Keratinocyte (primary cell): ENCODE data around the gene NHLH1. TPM values are rescaled to one million over a fixed set of nuclear protein-coding genes. Genes with fewer than 3 reads are reported as not detected.

Experiments
- DNase-seq: peaks from one replicate; pipeline ENCODE4 v3.0.0-alpha.2; 2011; ENCODE audit warnings: low read depth, missing footprints, low spot score
- FAIRE-seq: peaks from 2 replicates; lab custom pipeline; 2011; peaks lifted over from hg19 to GRCh38; lab: Jason Lieb, UNC
- H2AFZ ChIP-seq: 2 replicates; pipeline ENCODE4 v1.6.0; 2012; ENCODE audit warnings: low read length, control low read depth, inconsistent platforms; ENCODE audit not compliant: control insufficient read depth
- H3K27ac ChIP-seq: 2 replicates; pipeline ENCODE4 v1.5.1; 2011; ENCODE audit warnings: low read length; ENCODE audit not compliant: control insufficient read depth, insufficient read depth
- H3K27me3 ChIP-seq: 3 replicates; pipeline ENCODE4 v1.6.0; 2011; ENCODE audit warnings: low read length; ENCODE audit not compliant: control insufficient read depth, insufficient read depth; ENCODE audit errors: extremely low read depth
- H3K36me3 ChIP-seq, 2 experiments: 2 replicates in 1 of 2; 3 replicates in 1 of 2; pipeline ENCODE4 v1.5.1; 2011; ENCODE audit warnings: low read length in 2 of 2, mild to moderate bottlenecking in 1 of 2; ENCODE audit not compliant: control insufficient read depth in 2 of 2, insufficient read depth in 2 of 2; ENCODE audit errors: extremely low read depth in 1 of 2
- H3K4me1 ChIP-seq: 3 replicates; pipeline ENCODE4 v1.5.1; 2011; ENCODE audit warnings: low read length; ENCODE audit not compliant: control insufficient read depth, insufficient read depth; ENCODE audit errors: extremely low read depth
- H3K4me2 ChIP-seq: 3 replicates; pipeline ENCODE4 v1.6.0; 2011; ENCODE audit warnings: low read depth, low read length; ENCODE audit not compliant: control insufficient read depth, insufficient read depth; ENCODE audit errors: extremely low read depth
- H3K4me3 ChIP-seq, 3 experiments: fragments of 200-600 bp in 1 of 3; sonication (generic) in 1 of 3; 2 replicates in 2 of 3; 3 replicates in 1 of 3; pipeline ENCODE4 v1.5.1; 2011 to 2016; ENCODE audit warnings: low read length in 3 of 3, mild to moderate bottlenecking in 3 of 3, control low read depth in 2 of 3, inconsistent platforms in 1 of 3, low read depth in 1 of 3, mixed read lengths in 1 of 3, mixed run types in 1 of 3, moderate library complexity in 1 of 3; ENCODE audit not compliant: control insufficient read depth in 2 of 3, insufficient read depth in 2 of 3; ENCODE audit errors: extremely low read depth in 1 of 3
- H3K79me2 ChIP-seq: 2 replicates; pipeline ENCODE4 v1.6.0; 2012; ENCODE audit warnings: low read length; ENCODE audit not compliant: control insufficient read depth, insufficient read depth
- H3K9ac ChIP-seq: 3 replicates; pipeline ENCODE4 v1.6.0; 2011; ENCODE audit warnings: low read length; ENCODE audit not compliant: control insufficient read depth, insufficient read depth; ENCODE audit errors: extremely low read depth
- H3K9me1 ChIP-seq: 3 replicates; pipeline ENCODE4 v1.6.0; 2011; ENCODE audit warnings: low read length; ENCODE audit not compliant: control insufficient read depth, insufficient read depth; ENCODE audit errors: extremely low read depth
- H3K9me3 ChIP-seq: 2 replicates; pipeline ENCODE4 v1.5.1; 2012; ENCODE audit warnings: low read depth, low read length; ENCODE audit not compliant: control insufficient read depth
- H4K20me1 ChIP-seq: 3 replicates; pipeline ENCODE4 v1.6.0; 2011; ENCODE audit warnings: low read length; ENCODE audit not compliant: control insufficient read depth, insufficient read depth; ENCODE audit errors: extremely low read depth
- EZH2 ChIP-seq: IDR thresholded peaks from one replicate; pipeline ENCODE4 v1.6.1; 2012; ENCODE audit warnings: inconsistent platforms, mild to moderate bottlenecking, low read length, moderate library complexity
- dilution Hi-C: fragments of 300-500 bp; cut with MboI; formaldehyde crosslinking; loops from one replicate; pipeline ENCODE4 v1.7.0; 2020; ENCODE audit warnings: low sequenced_read_pairs; ENCODE audit not compliant: extremely low pct_ligation_motif_present
- polyA plus RNA-seq, 5 experiments: library from polyadenylated mRNA; depleted of rRNA in 3 of 5; stranded (reverse) in 3 of 5; stranded (forward) in 1 of 5; unstranded in 1 of 5; fragments of >200 nt; gene quantifications; 1 replicate in 1 of 5; 2 replicates in 3 of 5; 3 replicates in 1 of 5; pipeline versions ENCODE4 v1.2.1 to v1.2.3, GENCODE V29; 2011 to 2012; ENCODE audit warnings: missing spikeins in 2 of 5, low read depth in 1 of 5, low replicate concordance in 1 of 5
- small RNA-seq, 3 experiments: library from RNA; depleted of rRNA; stranded (forward); fragments of <200 nt; gene quantifications; one replicate each; pipeline ENCODE3, GENCODE V24; 2012; ENCODE audit warnings: low read depth in 3 of 3, low replicate concordance in 1 of 3; ENCODE audit not compliant: insufficient read length in 3 of 3
- TF ChIP-seq, protein P1 (sequence below), 3 experiments: IDR thresholded peaks in 1 of 3; conservative IDR thresholded peaks in 1 of 3; optimal IDR thresholded peaks in 1 of 3; 2 replicates in 2 of 3; 3 replicates in 1 of 3; pipeline versions ENCODE3 to v1.5.1; 2011; ENCODE audit warnings: low read length in 3 of 3, mild to moderate bottlenecking in 3 of 3, moderate library complexity in 2 of 3, control low read depth in 1 of 3, inconsistent platforms in 1 of 3; ENCODE audit not compliant: insufficient read depth in 2 of 3; ENCODE audit errors: extremely low read depth in 1 of 3

Gene NHLH1
- polyA plus RNA-seq, 1 donor (not counting 4 experiments of a cell fraction or from before 2014, with no cell fraction given): 0.13 TPM

DNA sequence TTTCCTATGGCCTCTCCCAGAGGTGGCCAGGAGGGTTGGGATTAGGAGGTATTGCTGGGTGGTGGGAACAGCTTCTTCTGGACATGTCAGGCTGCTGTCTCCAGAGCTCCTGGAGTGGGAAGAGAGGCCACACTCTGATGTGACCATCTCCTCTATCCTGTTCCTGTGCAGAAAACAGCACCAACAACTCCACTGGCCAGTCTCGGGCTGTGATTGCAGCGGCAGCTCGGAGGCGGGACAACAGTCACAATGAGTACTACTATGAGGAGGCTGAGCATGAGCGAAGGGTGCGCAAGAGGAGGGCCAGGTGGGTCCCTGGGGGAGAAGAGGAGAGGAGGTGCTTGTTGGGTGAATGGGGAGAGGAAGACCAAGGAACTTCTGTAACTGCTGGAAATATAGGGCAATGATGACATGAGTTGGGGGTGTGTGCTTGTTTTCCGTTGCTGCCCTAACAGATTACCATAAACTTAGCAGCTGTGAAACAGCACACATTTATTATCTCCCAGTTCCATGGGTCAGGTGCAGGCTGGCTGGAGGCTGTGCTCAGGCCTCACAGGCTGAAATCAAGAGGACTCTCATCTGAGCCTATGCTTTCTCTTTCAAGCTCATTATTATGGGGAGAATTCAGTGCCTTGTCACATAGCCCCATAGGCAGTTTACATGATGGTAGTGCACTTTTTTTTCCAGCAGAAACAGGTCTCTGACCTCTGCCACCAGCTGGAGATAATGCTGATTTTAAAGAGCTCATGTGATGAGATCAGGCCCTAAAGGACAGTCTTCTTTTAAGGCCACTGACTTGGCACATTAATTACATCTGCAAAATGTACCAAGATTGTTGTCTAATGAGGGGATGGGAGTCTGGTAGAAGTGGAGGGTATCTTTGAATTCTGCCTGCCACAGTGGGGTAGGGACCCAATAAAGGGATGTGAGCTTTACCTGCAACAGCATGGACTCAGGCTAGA lies 54.3 kb downstream of the NHLH1 start:
- H3K79me2 ChIP-seq: no peaks in the 10 kb centered on the region
- DNase-seq (no peak), FAIRE-seq (no peak)
- H3K27ac ChIP-seq: no peak overlapping the region
- H3K4me3 ChIP-seq: no peak overlapping the region
- H3K9me1 ChIP-seq: no peaks in the 10 kb centered on the region
- H3K36me3 ChIP-seq: peaks cover 9 to 23% of the 10 kb centered on the region in 2 experiments
- H2AFZ ChIP-seq: no peak overlapping the region
- no peak overlapping the region for H3K4me2 ChIP-seq
- no peaks in the 10 kb centered on the region for H4K20me1 ChIP-seq
- dilution Hi-C loops: no loop called here
- H3K9ac ChIP-seq: no peak overlapping the region
- TF ChIP-seq, protein P1, sequence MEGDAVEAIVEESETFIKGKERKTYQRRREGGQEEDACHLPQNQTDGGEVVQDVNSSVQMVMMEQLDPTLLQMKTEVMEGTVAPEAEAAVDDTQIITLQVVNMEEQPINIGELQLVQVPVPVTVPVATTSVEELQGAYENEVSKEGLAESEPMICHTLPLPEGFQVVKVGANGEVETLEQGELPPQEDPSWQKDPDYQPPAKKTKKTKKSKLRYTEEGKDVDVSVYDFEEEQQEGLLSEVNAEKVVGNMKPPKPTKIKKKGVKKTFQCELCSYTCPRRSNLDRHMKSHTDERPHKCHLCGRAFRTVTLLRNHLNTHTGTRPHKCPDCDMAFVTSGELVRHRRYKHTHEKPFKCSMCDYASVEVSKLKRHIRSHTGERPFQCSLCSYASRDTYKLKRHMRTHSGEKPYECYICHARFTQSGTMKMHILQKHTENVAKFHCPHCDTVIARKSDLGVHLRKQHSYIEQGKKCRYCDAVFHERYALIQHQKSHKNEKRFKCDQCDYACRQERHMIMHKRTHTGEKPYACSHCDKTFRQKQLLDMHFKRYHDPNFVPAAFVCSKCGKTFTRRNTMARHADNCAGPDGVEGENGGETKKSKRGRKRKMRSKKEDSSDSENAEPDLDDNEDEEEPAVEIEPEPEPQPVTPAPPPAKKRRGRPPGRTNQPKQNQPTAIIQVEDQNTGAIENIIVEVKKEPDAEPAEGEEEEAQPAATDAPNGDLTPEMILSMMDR (optimal IDR thresholded peaks at IDR 0.05 in 1 of 3, IDR thresholded peaks at IDR 0.05 in 1 of 3, conservative IDR thresholded peaks at IDR 0.05 in 1 of 3; ENCODE audit: extremely low read depth in 1 of 3, insufficient read depth in 2 of 3, low read length in 3 of 3): no peak
- TF ChIP-seq EZH2: no peak
- H3K4me1 ChIP-seq: no peaks in the 10 kb centered on the region
- H3K9me3 ChIP-seq: no peaks in the 10 kb centered on the region
- no peaks in the 10 kb centered on the region for H3K27me3 ChIP-seq

DNA sequence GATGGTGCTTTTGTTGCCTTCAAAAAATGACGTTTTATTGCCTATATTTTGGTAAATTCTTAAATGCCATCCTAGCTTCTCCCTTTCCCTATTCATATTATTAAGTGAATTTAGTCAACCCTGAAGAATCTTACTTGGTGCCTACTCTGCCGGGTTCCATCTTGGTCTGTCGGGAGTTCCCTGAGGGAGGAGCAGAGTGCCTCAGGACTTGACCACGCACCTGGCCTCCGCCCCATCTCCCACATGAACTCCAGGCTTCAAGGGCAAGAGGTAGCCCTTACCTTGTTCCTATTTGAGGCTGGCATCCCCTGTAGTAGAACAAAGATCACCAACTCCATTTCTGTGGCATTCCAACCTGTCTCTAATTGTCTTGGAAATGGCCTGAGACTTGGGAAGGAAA lies 55.0 kb downstream of the NHLH1 start:
- TF ChIP-seq, protein P1 (optimal IDR thresholded peaks at IDR 0.05 in 1 of 3, IDR thresholded peaks at IDR 0.05 in 1 of 3, conservative IDR thresholded peaks at IDR 0.05 in 1 of 3; ENCODE audit: extremely low read depth in 1 of 3, insufficient read depth in 2 of 3, low read length in 3 of 3): no peak
- Histone ChIP-seq H3K79me2 (no peaks in the 10 kb centered on the region), H3K4me3 (no peak overlapping the region), H2AFZ (no peak overlapping the region), H3K9me3 (no peaks in the 10 kb centered on the region), H3K4me1 (no peaks in the 10 kb centered on the region), H3K9me1 (no peaks in the 10 kb centered on the region), H4K20me1 (no peaks in the 10 kb centered on the region), H3K36me3 (peaks cover 9 to 21% of the 10 kb centered on the region in 2 experiments), H3K4me2 (no peak overlapping the region), H3K27me3 (no peaks in the 10 kb centered on the region), H3K27ac (no peak overlapping the region), H3K9ac (no peak overlapping the region)
- dilution Hi-C loops: no loop called here
- DNase-seq (no peak), FAIRE-seq (no peak)

Small RNAs within 50 kb of the gene (small RNA-seq; reads per million reads assigned to genes)
- gene RF00019 (0 reads per million in 3 experiments), gene RNU4-42P (0 reads per million in 3 experiments)

Other genes starting within 250 kb of the NHLH1 start
- gene ATP1A4, start 215.5 kb upstream of the NHLH1 start, polyA plus RNA-seq: not detected in 3 replicates
- gene CASQ1, start 176.5 kb upstream of the NHLH1 start, polyA plus RNA-seq: not detected in 3 replicates
- gene PEA15, start 161.7 kb upstream of the NHLH1 start, polyA plus RNA-seq: 367 to 495 TPM (median 484 TPM) in 3 replicates
- gene DCAF8, start 104.5 kb upstream of the NHLH1 start, polyA plus RNA-seq: 59.5 to 83.1 TPM (median 81.2 TPM) in 3 replicates
- 40.6 to 48.7 TPM (median 44.3 TPM) in 3 replicates for gene PEX19, start 81.9 kb upstream of the NHLH1 start, polyA plus RNA-seq
- gene COPA, start 23.8 kb upstream of the NHLH1 start, polyA plus RNA-seq: 157 to 169 TPM (median 164 TPM) in 3 replicates
- 111 to 150 TPM (median 112 TPM) in 3 replicates for gene NCSTN, start 23.7 kb upstream of the NHLH1 start, polyA plus RNA-seq
- 10.9 to 17.6 TPM (median 11.4 TPM) in 3 replicates for gene VANGL2, start 33.5 kb downstream of the NHLH1 start, polyA plus RNA-seq
- 0.03 TPM in 1 of 3 replicates, not detected in the others for gene SLAMF6, start 156.2 kb downstream of the NHLH1 start, polyA plus RNA-seq
- 0.01 TPM in 1 of 3 replicates, not detected in the others for gene CD84, start 212.4 kb downstream of the NHLH1 start, polyA plus RNA-seq